ENCODE data around the gene ROCK2. TPM values are rescaled to one million over a fixed set of nuclear protein-coding genes. Genes with fewer than 3 reads are reported as not detected.

ROCK2 gene
- total RNA-seq, 1 experiment from 2014 or later = 12.8 TPM

DNA sequence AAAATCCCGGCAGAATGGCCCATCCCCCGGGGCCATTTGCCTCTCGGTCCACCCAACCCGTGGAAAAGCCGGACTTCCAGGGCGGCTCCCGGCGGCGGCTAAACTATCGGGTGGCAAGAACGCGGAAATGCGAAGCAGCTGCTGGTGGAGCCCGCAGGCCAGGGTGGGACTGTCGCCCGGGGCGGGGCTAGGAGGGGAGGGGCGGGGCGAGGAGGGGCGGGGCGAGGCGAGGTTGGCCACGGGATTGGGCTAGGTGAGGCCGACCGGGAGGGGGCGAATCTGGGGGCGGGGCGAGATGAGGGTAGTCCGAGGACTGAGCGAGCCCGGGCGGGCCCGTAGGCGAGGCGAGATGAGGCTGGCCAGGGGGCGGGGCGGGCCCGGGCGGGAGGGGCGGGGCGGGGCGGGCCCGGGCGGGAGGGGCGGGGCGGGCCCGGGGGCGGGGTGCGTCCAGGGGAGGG is 189.5 kb downstream of the ROCK2 start:
- peak; percentile 79 for DNase-seq (ENCODE audit: low spot score)

DNA sequence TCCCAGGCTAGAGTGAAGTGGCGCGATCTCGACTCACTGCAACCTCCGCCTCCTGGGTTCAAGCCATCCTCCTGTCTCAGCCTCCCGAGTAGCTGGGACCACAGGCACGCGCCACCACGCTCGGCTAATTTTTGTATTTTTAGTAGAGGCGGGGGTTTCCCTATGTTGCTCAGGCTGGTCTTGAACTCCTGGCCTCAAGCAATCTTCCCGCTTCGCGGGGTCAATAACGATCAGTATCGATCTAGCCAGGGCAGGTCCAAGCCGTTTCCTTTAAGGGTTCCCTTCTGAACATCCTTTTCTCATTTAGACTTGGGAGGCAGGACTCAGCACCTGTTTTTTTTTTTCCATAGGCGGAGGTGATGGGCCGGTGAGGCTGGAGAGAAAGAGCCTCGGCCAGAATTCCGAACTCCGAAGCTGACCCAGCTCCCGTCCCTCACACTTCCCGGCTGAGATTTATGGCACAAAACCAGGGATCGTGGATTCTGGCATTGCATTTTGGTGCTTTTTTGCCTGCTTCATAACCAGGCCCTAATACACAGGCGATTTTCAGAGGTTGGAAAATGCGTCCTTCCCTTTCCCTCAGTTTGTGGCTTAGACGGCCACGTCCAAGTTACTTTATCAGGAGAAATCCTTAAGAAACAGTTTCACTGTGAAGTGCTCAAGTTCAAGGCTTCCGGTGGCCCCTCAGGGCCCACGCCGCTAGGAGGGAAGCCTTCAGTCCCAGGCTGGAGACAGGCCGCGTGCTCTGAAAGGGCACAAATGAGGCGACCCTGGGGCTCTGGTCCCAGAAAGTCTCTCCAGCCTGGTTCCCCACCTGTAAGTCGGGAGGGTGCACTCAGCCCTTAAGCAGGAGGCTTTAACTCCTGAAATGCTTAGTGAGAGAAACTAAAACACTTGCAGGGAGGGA is 190.2 kb downstream of the ROCK2 start:
- DNase-seq (ENCODE audit: low spot score) = no peak

DNA sequence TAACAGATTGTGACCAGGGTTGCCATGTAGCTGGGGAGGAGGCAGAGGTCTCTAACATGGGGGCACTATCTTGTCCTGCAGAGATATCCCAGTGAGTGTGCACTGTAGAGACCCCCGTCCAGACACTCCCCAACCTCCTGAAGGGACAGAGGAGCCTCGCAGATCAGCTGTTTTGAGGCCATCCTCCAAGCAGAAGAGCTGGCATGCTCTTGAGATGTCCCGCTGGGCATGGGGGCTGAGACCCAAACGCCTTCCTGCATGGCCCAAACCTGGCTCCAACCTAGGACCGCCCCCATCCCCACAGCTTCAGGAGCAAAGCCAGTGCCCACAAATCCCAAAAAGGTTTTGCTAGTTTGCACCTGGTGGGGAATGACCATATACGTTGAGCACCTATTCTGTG is 191.8 kb downstream of the ROCK2 start:
- no peak for DNase-seq (ENCODE audit: low spot score)

DNA sequence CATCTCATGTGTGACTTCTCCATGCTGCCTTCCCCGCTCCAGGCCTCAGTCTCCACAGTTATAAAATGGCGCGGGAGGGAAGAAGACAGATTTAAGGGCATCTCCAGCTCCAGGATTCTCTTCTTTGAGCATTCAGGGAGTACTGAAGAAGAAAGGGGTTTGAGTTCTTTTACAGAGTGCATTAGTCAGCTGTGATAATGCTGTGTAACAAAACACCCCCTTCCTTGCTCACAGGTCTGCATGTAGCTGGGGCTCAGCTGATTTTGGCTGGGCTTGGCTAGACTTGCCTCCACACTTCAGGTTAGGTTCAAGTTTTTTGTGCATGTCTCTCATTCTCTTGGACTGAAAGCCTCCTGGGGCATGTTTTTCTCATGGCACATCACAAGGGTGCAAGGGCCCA is 197.2 kb downstream of the ROCK2 start:
- DNase-seq (ENCODE audit: low spot score) = no peak

DNA sequence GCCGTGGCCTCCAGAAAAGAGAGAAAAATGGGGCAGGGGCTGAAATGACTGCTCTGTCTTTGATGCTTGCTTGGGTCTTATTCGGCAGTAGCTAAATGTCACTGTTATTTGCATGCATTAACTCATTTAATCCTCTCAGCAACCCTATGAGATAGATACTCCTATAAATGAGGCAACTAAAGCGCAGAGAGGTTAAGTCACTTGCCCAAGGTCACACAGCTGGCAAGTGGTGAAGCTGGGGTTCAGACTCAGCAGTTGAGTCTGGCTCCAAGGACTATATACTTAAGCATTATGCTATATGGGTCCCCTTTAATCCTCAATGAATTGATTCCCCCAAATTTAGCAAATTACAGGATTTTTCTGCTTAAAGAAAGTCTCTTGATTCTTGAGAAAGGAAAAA is 198.4 kb downstream of the ROCK2 start:
- no peak for DNase-seq (ENCODE audit: low spot score)

DNA sequence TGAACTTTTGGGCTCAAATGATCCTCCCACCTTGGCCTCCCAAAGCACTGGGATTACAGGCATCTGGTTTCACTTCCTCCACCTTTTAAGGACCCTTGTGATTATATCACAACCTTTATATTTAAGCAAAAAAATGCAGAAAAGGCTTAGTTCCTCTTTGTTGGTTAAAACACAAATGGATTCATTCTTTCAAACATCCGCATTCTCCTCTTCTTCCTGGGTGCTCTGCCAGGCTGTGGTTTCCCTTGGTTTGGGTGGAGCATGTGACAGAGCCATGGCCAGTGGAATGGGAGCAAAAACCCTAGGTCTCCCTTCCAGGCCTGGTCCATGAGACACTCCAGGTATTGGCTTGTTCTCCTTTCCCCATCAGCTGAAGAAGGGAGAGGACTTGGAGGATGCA is 199.1 kb downstream of the ROCK2 start:
- no peak for DNase-seq (ENCODE audit: low spot score)

DNA sequence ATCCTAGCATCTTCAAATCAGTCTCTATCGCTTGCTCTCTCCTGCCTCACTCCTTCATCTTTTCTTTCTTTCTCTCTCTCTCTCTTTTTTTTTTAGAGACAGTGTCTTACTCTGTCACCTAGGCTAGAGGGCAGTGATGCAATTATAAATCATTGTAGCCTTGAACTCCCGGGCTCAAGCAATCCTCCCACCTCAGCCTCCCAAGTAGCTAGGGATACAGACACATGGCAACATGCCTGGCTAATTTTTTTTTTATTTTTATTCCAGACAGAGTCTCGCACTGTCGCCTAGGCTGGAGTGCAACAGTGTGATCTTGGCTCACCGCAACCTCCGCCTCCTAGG is 199.7 kb downstream of the ROCK2 start:
- no peak for DNase-seq (ENCODE audit: low spot score)

DNA sequence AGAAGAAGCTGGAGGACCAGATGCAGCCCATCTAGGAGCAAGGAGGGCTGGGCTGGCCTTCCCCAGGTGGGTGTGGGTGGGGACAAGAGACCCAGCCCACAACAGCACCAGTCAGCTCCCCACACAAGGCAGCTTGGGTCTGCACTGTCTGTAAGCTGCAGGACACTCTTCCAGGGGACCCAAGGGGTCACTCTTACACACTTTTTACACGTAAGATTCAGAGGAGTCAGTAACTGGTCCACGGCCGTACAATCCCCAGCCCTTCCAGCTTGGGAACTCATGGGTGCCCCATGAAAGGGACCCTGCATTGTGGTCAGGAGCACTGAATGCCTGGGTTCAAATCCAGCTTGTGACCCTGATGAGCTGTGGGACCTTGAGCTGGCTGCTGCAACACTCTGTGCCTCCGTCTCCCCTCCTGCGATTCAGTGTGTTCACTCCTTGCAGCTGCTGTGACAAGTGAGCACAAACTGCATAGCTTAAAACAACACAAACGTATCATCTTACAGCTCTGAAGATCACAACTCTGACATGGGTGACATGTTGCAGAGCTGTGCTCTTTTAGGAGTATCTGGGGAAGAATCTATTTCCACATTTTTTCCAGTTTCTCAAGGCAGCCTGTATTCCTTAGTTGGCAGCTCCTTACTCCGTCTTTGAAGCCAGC is 200.2 kb downstream of the ROCK2 start:
- no peak for DNase-seq (ENCODE audit: low spot score)

DNA sequence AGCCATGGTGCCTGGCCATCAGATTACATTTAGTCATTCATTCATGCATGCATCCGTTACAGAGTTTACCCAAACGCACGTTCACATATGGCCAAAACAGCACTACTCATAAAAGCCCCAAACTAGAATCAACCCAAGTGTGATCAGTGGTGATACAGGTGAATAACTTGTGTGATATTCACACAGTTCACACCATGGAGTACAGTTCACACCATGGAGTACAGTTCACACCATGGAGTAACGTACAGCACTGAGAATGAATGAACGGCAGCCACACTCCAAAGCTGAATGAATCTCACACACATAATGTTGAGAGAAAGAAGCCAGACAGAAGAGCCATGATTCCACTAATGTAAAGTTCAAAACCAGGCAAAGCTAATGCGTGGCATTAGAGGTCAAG is 201.4 kb downstream of the ROCK2 start:
- DNase-seq (ENCODE audit: low spot score) = no peak

DNA sequence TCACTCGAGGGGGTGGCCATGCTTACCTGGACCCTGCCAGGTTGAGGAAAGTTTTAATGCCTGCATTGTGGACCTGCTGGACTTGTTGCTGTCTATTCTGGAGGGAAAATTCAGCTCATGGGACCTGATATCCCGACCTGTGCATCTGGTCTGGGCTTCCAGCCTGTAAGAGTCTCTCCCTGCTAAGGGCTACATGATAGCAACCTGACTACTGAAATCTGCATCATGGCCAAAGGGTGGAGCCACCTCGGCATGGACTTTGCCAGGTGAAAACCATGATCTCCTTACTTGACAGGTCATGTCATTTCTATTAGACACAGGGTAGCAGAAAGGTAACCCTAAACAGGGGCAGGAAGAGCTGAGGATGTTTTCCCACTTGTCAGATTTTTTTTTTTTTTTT is 202.1 kb downstream of the ROCK2 start:
- no peak for DNase-seq (ENCODE audit: low spot score)

DNA sequence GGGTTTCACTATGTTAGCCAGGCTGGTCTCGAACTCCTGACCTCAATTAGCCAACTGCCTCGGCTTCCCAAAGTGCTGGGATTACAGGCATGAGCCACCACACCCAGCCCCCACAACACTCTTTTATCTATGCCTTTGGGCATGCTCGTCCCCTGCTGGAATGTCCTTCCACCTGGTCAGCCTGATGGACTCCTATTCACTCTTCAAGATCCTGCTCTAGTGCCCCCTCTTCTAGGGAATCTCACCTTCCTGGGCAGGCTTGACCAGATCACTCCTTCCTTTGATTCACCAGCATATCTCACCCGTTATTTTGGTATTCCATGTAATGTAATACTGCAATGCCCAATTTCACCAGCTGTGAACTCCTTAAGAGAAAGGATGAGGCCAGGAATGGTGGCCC is 203.1 kb downstream of the ROCK2 start:
- DNase-seq (ENCODE audit: low spot score) = no peak

DNA sequence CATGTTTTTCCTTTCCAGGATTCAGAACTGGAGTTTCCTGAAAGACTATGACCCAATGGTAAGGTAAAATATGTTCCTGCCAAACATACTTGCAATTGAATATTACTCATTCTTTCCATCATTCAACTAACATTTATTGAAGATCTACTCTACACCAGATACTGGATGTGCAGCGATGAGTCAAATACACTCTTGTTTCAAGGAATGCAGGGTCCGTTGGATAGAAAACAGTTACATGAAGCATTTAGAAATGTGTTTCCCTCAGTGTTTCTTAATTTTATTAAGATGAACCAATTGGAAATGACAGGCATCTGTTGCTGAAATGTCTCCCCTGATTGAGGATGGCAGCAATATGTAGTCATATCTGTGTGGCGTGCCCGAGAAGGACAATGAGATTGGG is 203.9 kb downstream of the ROCK2 start:
- no peak for DNase-seq (ENCODE audit: low spot score)

DNA sequence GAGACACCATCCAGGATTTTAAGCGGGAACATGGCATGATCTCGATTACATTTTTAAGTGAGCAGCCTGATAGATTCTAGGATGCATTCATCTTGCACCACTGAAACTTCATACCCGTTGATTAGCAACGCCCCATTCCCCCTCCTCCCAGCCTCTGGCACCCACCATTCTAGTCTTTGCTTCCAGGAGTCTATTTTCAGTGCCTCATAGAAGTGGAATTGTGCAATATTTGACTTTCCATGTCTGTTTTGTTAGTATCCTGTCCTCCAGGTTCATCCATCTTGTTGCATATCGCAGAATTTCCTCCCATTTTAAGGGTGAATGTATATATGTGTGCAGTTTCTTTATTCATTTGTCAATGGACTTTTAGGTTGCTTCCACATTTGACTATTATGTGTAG is 210.1 kb downstream of the ROCK2 start:
- DNase-seq (ENCODE audit: low spot score) = no peak

DNA sequence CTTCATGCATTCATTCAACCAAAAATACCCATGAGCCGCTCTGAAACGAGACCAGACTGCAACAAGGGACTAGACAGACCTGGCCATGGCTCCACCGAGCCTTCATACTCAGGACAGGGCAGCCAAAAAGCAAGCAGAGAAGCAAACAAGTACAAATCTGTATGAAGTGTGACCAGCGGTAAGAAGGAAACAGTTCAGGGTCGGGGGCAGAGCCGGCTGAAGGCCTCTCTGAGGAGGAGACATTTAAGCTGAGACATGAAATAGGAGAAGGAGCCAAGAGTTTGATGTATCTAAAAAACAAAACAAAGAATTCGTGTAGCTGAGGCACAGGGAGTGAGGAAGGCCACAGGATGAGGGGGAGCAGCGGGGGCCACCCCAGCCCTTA is 210.5 kb downstream of the ROCK2 start:
- no peak for DNase-seq (ENCODE audit: low spot score)

DNA sequence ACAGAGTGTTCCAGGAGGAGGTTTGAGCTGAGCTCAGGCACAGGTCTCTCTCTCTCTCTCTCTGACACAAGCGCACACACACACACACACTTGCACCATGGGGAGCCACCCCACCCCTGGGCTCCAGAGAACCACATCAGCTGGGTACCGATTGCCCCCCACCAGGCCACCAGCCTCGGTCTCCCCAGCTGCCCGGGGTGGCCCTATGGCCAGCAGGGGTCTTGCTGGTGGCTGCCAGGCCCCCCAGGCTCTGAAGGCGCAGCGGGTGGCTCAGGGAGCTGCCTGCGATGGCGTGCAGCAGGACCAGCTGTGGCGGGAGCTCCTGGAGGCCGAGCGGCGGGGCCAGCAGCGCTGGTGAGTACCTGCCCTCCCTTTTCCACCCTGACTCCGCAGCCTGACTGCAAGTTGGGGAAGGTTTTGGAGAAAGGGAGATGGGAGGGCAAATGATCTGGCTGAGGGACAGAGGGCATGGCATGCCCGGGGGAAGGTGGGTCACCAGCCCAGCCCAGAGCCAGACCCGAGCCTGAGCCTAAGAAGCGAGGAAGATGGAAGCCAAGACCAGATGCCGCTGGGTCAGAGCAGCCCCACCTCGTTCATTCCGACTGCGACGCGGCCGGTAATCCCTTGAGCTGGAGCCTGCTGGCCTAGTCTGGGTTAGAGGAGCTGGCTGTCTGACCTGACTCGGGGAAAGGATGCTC is 211.0 kb downstream of the ROCK2 start:
- DNase-seq (ENCODE audit: low spot score) = no peak

DNA sequence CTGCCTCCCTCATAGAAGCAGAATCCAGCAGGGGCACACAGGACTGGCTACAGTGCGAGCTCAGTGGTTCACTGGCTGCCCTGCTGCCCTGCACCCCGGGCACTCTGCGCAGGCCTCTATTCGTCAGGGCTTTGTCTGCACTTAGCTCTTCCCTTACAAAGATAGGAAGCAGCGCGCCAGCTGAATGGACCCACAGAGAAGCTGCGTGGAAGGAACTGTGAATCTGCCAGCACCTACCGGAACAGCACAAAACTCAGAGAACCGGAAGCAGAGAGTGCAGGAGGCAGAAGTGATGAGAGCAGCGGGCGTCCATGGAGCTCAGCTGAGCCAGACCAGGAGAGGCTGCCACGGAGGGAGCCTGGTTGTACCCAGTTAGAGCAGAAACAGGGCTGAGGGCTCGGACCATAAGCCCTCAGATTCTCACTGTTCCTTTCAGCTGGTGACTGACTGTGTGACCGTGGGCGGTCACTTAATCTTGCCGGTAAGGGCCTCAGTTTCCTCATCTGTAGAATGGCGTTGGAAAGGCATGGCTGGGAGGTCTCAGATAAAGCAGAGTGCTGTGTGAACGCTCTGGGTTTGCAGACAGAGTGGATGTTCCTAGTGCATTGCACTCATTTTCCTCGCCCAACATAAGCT is 212.3 kb downstream of the ROCK2 start:
- no peak for DNase-seq (ENCODE audit: low spot score)

DNA sequence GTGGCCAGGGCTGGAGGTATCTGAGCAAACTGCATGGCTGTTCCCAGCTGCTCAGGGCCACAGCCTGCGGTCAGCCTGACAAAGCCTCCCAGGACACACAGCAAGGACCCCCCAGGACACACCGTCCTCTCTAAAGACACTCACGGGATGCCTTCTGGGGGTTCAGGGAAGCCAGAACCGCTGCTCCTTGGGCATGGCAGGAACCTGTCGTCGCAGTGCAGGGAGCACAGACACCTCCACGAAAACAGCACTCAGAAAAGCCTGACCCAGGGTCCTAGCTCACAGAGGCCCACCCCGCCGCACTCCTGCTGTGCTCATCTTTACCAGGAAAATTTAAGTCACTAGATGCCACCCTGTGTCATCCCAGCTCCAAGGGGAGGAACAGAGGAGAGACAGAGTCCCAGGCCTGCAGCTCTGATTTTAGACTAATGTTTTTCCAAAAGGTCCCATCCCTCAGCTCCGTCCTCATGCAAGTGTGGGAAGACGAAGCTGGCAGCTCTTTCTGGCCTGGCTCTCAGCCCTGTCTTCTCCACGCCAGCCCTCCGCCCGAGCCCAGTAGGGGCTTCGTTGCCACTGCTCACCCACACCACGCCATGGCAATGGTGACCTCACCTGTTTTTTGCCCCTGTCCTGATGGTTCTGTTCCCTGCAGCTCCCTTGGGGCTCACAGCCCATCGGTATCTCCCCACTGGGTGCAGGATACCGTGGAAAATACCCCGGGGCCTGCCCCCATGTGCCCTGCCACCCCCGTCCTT is 213.1 kb downstream of the ROCK2 start:
- DNase-seq (ENCODE audit: low spot score) = no peak

All from H4 (cell line).